Measurements from ENCODE around the gene MAD1L1.
"Not testable (repeated sequence)": the region's sequence is repeated elsewhere in the genome, so short reads cannot be mapped to it uniquely, and the experiment has no call there.

Gene MAD1L1

GRCh38 chr7:1851721-1852516 is 380.8 kb downstream of the MAD1L1 start:
- DNase-seq (ENCODE audit: low read depth): no peak

- DNase-seq (ENCODE audit: low read depth): no peak
Observed at GRCh38 chr7:1850976-1851571, 381.7 kb downstream of the MAD1L1 start.

- DNase-seq (ENCODE audit: low read depth): no peak
Observed at GRCh38 chr7:1850111-1850975, 382.4 kb downstream of the MAD1L1 start.

GRCh38 chr7:1849351-1850041 is 383.2 kb downstream of the MAD1L1 start:
- DNase-seq (ENCODE audit: low read depth): no peak

GRCh38 chr7:1848911-1849311 is 383.8 kb downstream of the MAD1L1 start:
- no peak for DNase-seq (ENCODE audit: low read depth)

GRCh38 chr7:1848013-1848640 is 384.6 kb downstream of the MAD1L1 start:
- DNase-seq (ENCODE audit: low read depth): no peak

GRCh38 chr7:1847260-1848001 is 385.3 kb downstream of the MAD1L1 start:
- no peak for DNase-seq (ENCODE audit: low read depth)

- no peak for DNase-seq (ENCODE audit: low read depth)
Observed at GRCh38 chr7:1846331-1847065, 386.2 kb downstream of the MAD1L1 start.

GRCh38 chr7:1845536-1846311 is 387.0 kb downstream of the MAD1L1 start:
- no peak for DNase-seq (ENCODE audit: low read depth)

- no peak for DNase-seq (ENCODE audit: low read depth)
Observed at GRCh38 chr7:1844951-1845390, 387.8 kb downstream of the MAD1L1 start.

GRCh38 chr7:1844336-1844950 is 388.3 kb downstream of the MAD1L1 start:
- no peak for DNase-seq (ENCODE audit: low read depth)

GRCh38 chr7:1843921-1844335 is 388.8 kb downstream of the MAD1L1 start:
- no peak for DNase-seq (ENCODE audit: low read depth)

GRCh38 chr7:1843271-1843861 is 389.4 kb downstream of the MAD1L1 start:
- no peak for DNase-seq (ENCODE audit: low read depth)

- DNase-seq (ENCODE audit: low read depth): no peak
Observed at GRCh38 chr7:1842321-1843221, 390.2 kb downstream of the MAD1L1 start.

- DNase-seq (ENCODE audit: low read depth): not testable (repeated sequence)
Observed at GRCh38 chr7:1841286-1842021, 391.3 kb downstream of the MAD1L1 start.

GRCh38 chr7:1840744-1841143 is 392.0 kb downstream of the MAD1L1 start:
- DNase-seq (ENCODE audit: low read depth): not testable (repeated sequence)

GRCh38 chr7:1839701-1840100 is 393.0 kb downstream of the MAD1L1 start:
- DNase-seq (ENCODE audit: low read depth): no peak
